PFSK-1 (cell line): ENCODE measurements around the gene TMIE.

Experiments
- FOXP2 ChIP-seq: optimal IDR thresholded peaks from 2 replicates; pipeline ENCODE3; 2011; ENCODE audit warnings: borderline replicate concordance, control low read depth, inconsistent platforms; ENCODE audit not compliant: insufficient read depth; ENCODE audit errors: extremely low read length, extremely low read depth
- POLR2AphosphoS5 ChIP-seq: IDR thresholded peaks from 2 replicates; pipeline ENCODE4 v1.6.1; 2012; ENCODE audit warnings: low read depth, mild to moderate bottlenecking, control low read depth, low read length, moderate library complexity
- REST ChIP-seq, 2 experiments: IDR thresholded peaks; 2 replicates each; pipeline versions ENCODE4 v1.6.1 to v1.8.0; 2011 to 2012; ENCODE audit warnings: low read depth in 2 of 2, low read length in 2 of 2, control low read depth in 1 of 2, inconsistent platforms in 1 of 2, mild to moderate bottlenecking in 1 of 2, moderate library complexity in 1 of 2; ENCODE audit not compliant: insufficient read depth in 1 of 2
- SIN3A ChIP-seq: IDR thresholded peaks from 2 replicates; pipeline ENCODE4 v1.6.1; 2012; ENCODE audit warnings: mild to moderate bottlenecking, low read length, moderate library complexity, borderline replicate concordance; ENCODE audit not compliant: insufficient read depth
- TAF1 ChIP-seq: IDR thresholded peaks from 2 replicates; pipeline ENCODE4 v1.6.1; 2012; ENCODE audit warnings: low read length, control low read depth, borderline replicate concordance; ENCODE audit not compliant: insufficient read depth

- TF ChIP-seq REST (IDR thresholded peaks at IDR 0.05; ENCODE audit: insufficient read depth in 1 of 2, low read depth in 2 of 2, low read length in 2 of 2) (no peak), POLR2AphosphoS5 (no peak), TAF1 (no peak), SIN3A (no peak), FOXP2 (no peak)
Observed at GRCh38 chr3:46748170-46748569, 47.0 kb downstream of the TMIE start.
